ENCODE results near the gene TOMM40. TPM values are rescaled to one million over a fixed set of nuclear protein-coding genes. Genes with fewer than 3 reads are reported as not detected.

The TOMM40 gene
- total and polyA plus RNA-seq, 2 of the 13 experiments (the other 11 are each of a cell fraction or from before 2014, with no cell fraction given): 72.0 to 110 TPM

DNA sequence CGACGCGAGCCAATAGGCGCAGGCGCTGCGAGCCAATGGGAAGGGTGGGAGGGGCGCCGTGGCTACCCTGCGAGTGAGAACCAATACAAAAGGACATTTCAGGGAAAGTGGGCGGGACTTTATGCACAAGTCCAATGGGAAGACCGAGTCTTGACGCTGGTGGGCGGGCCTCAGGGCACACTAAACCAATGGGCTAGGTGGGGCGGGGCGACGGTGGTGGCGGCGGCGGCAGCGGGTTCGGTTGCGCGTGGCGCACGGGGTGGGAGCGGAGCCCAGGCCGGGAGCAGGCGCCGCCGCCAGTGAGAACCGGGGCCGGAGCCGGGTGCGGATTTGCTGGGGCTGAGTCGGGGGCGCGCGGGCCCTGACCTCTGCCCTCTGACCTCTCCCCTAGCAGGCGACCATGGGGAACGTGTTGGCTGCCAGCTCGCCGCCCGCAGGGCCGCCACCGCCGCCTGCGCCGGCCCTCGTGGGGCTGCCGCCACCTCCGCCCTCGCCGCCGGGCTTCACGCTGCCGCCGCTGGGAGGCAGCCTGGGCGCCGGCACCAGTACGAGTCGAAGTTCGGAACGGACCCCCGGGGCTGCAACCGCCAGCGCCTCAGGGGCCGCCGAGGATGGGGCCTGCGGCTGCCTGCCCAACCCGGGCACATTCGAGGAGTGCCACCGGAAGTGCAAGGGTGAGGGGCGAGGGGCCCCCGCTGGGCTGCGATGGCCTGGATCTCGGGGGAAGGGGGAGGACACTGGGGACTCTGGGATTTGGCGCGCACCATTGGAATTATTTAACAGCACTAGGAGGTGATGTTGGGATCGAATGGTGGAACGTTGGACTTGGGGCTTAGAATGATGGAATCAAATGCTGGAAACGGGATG is at the start of gene TOMM40 (continued):
- TF ChIP-seq NONO (IDR thresholded peaks at IDR 0.05) (no peak), NONO (CRISPR knock-in tag; conservative IDR thresholded peaks at IDR 0.05) (0 out of 2 replicates have a peak, but pooled peaks have one; percentile 37), CREB1 (IDR thresholded peaks at IDR 0.05) (peak; percentile 83), CREB1 (CRISPR knock-in tag; IDR thresholded peaks at IDR 0.05) (no peak; the same call in 1 of the 2 replicates), CBX1 (IDR thresholded peaks at IDR 0.05; ENCODE audit: low read depth) (no peak), ZFX (CRISPR knock-in tag; IDR thresholded peaks at IDR 0.05; ENCODE audit: low read depth) (peak; percentile 65), EED (CRISPR knock-in tag; IDR thresholded peaks at IDR 0.05) (no peak), NBN (conservative IDR thresholded peaks at IDR 0.05) (no peak), ELF4 (CRISPR knock-in tag; IDR thresholded peaks at IDR 0.05; ENCODE audit: borderline replicate concordance) (no peak), ZNF850 (CRISPR knock-in tag; conservative IDR thresholded peaks at IDR 0.05) (no peak), MXI1 (IDR thresholded peaks at IDR 0.05; ENCODE audit: borderline replicate concordance, low read depth, low read length) (peak; percentile 95; the same call in 1 of the 3 replicates), JDP2 (CRISPR knock-in tag; IDR thresholded peaks at IDR 0.05; ENCODE audit: borderline replicate concordance) (no peak)
- TF ChIP-seq, protein P1, sequence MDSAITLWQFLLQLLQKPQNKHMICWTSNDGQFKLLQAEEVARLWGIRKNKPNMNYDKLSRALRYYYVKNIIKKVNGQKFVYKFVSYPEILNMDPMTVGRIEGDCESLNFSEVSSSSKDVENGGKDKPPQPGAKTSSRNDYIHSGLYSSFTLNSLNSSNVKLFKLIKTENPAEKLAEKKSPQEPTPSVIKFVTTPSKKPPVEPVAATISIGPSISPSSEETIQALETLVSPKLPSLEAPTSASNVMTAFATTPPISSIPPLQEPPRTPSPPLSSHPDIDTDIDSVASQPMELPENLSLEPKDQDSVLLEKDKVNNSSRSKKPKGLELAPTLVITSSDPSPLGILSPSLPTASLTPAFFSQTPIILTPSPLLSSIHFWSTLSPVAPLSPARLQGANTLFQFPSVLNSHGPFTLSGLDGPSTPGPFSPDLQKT (CRISPR knock-in tag; IDR thresholded peaks at IDR 0.05; ENCODE audit: borderline replicate concordance): no peak
- TF ChIP-seq, protein P2, sequence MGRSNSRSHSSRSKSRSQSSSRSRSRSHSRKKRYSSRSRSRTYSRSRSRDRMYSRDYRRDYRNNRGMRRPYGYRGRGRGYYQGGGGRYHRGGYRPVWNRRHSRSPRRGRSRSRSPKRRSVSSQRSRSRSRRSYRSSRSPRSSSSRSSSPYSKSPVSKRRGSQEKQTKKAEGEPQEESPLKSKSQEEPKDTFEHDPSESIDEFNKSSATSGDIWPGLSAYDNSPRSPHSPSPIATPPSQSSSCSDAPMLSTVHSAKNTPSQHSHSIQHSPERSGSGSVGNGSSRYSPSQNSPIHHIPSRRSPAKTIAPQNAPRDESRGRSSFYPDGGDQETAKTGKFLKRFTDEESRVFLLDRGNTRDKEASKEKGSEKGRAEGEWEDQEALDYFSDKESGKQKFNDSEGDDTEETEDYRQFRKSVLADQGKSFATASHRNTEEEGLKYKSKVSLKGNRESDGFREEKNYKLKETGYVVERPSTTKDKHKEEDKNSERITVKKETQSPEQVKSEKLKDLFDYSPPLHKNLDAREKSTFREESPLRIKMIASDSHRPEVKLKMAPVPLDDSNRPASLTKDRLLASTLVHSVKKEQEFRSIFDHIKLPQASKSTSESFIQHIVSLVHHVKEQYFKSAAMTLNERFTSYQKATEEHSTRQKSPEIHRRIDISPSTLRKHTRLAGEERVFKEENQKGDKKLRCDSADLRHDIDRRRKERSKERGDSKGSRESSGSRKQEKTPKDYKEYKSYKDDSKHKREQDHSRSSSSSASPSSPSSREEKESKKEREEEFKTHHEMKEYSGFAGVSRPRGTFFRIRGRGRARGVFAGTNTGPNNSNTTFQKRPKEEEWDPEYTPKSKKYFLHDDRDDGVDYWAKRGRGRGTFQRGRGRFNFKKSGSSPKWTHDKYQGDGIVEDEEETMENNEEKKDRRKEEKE (IDR thresholded peaks at IDR 0.05): no peak
- TF ChIP-seq, protein P3, sequence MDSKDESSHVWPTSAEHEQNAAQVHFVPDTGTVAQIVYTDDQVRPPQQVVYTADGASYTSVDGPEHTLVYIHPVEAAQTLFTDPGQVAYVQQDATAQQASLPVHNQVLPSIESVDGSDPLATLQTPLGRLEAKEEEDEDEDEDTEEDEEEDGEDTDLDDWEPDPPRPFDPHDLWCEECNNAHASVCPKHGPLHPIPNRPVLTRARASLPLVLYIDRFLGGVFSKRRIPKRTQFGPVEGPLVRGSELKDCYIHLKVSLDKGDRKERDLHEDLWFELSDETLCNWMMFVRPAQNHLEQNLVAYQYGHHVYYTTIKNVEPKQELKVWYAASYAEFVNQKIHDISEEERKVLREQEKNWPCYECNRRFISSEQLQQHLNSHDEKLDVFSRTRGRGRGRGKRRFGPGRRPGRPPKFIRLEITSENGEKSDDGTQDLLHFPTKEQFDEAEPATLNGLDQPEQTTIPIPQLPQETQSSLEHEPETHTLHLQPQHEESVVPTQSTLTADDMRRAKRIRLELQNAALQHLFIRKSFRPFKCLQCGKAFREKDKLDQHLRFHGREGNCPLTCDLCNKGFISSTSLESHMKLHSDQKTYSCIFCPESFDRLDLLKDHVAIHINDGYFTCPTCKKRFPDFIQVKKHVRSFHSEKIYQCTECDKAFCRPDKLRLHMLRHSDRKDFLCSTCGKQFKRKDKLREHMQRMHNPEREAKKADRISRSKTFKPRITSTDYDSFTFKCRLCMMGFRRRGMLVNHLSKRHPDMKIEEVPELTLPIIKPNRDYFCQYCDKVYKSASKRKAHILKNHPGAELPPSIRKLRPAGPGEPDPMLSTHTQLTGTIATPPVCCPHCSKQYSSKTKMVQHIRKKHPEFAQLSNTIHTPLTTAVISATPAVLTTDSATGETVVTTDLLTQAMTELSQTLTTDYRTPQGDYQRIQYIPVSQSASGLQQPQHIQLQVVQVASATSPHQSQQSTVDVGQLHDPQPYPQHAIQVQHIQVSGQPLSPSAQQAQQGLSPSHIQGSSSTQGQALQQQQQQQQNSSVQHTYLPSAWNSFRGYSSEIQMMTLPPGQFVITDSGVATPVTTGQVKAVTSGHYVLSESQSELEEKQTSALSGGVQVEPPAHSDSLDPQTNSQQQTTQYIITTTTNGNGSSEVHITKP (CRISPR knock-in tag; IDR thresholded peaks at IDR 0.05; ENCODE audit: low read depth): no peak
- TF ChIP-seq, protein P4, sequence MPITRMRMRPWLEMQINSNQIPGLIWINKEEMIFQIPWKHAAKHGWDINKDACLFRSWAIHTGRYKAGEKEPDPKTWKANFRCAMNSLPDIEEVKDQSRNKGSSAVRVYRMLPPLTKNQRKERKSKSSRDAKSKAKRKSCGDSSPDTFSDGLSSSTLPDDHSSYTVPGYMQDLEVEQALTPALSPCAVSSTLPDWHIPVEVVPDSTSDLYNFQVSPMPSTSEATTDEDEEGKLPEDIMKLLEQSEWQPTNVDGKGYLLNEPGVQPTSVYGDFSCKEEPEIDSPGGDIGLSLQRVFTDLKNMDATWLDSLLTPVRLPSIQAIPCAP (CRISPR knock-in tag; IDR thresholded peaks at IDR 0.05; ENCODE audit: low read depth): no peak
- TF ChIP-seq, protein P5, sequence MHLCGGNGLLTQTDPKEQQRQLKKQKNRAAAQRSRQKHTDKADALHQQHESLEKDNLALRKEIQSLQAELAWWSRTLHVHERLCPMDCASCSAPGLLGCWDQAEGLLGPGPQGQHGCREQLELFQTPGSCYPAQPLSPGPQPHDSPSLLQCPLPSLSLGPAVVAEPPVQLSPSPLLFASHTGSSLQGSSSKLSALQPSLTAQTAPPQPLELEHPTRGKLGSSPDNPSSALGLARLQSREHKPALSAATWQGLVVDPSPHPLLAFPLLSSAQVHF (CRISPR knock-in tag; IDR thresholded peaks at IDR 0.05): 0 out of 2 replicates have a peak, but pooled peaks have one; percentile 19

All from HepG2 (cell line).